ENCODE measurements around the gene C16orf54. TPM values are rescaled to one million over a fixed set of nuclear protein-coding genes. Genes with fewer than 3 reads are reported as not detected.
A peak's percentile ranks its signal among the peaks of the same experiment; 100 is the strongest.

The C16orf54 gene
- total RNA-seq, 3 donors from 2014 or later (not counting 1 experiment from before 2014, with no cell fraction given): 100.0 to 172 (median 146) TPM

- Mint-ChIP-seq H3K27me3 (ENCODE audit: low read depth in 2 of 2) (no peaks in the 10 kb centered on the region), H3K4me3 (peak overlapping the region; percentile 100), H3K9me3 (no peaks in the 10 kb centered on the region), H3K27ac (peak overlapping the region; percentile 99), H3K36me3 (no peaks in the 10 kb centered on the region), H3K4me1 (peaks cover 49 to 77% of the 10 kb centered on the region in 2 donors)
- WGBS (ENCODE audit: insufficient coverage): under 1% methylated on average over 15 of the region's 16 CpGs
- intact Hi-C loops (cut with micrococcal nuclease): loop anchor here (1.0 to 10.0 kb wide), 2 partner anchors 40 to 80 kb away; partner anchors contain the start of gene SPN
- H3K27ac ChIP-seq (ENCODE audit: low read length): peak overlapping the region; percentile 100
- H3K36me3 ChIP-seq (ENCODE audit: control insufficient read depth, insufficient read depth, low read length): peaks cover 36% of the 10 kb centered on the region
- H3K4me1 ChIP-seq (ENCODE audit: control insufficient read depth, insufficient read depth, low read length): peaks cover 80% of the 10 kb centered on the region
- no peaks in the 10 kb centered on the region for H3K9me3 ChIP-seq (ENCODE audit: control insufficient read depth, insufficient read depth, low read length)
- DNase-seq (peak in 1 of 2 donors; percentile 75), ATAC-seq (peak; percentile 61 to 79 (median 67))
- H3K27me3 ChIP-seq (ENCODE audit: control insufficient read depth, insufficient read depth, low read length): no peaks in the 10 kb centered on the region
- TF ChIP-seq CTCF (IDR thresholded peaks at IDR 0.05): no peak
- peak overlapping the region; percentile 100 for H3K4me3 ChIP-seq (ENCODE audit: low read length)
Observed at GRCh38 chr16:29745121-29745852, 503 bp downstream of the C16orf54 start.

GRCh38 chr16:29744541-29745101, 1.2 kb downstream of the C16orf54 start:
- WGBS (ENCODE audit: insufficient coverage): 18% methylated on average over 20 of the region's 20 CpGs
- Mint-ChIP-seq H3K36me3 (no peaks in the 10 kb centered on the region), H3K4me1 (peaks cover 55 to 84% of the 10 kb centered on the region in 2 donors), H3K27ac (peak overlapping the region; percentile 99), H3K4me3 (peak overlapping the region; percentile 100), H3K27me3 (ENCODE audit: low read depth in 2 of 2) (no peaks in the 10 kb centered on the region), H3K9me3 (no peaks in the 10 kb centered on the region)
- Histone ChIP-seq H3K4me1 (ENCODE audit: control insufficient read depth, insufficient read depth, low read length) (peaks cover 82% of the 10 kb centered on the region), H3K9me3 (ENCODE audit: control insufficient read depth, insufficient read depth, low read length) (no peaks in the 10 kb centered on the region), H3K36me3 (ENCODE audit: control insufficient read depth, insufficient read depth, low read length) (peaks cover 36% of the 10 kb centered on the region), H3K4me3 (ENCODE audit: low read length) (peak overlapping the region; percentile 100), H3K27ac (ENCODE audit: low read length) (peak overlapping the region; percentile 100), H3K27me3 (ENCODE audit: control insufficient read depth, insufficient read depth, low read length) (no peaks in the 10 kb centered on the region)
- DNase-seq: peak; percentile 21 to 45
- ATAC-seq: no peak
- no peak for TF ChIP-seq CTCF (IDR thresholded peaks at IDR 0.05)
- intact Hi-C loops (cut with micrococcal nuclease): loop anchor here (1.0 to 10.0 kb wide), 2 partner anchors 41 to 80 kb away; partner anchors contain the start of gene SPN

GRCh38 chr16:29743827-29744531, 1.8 kb downstream of the C16orf54 start:
- Histone ChIP-seq H3K27me3 (ENCODE audit: control insufficient read depth, insufficient read depth, low read length) (no peaks in the 10 kb centered on the region), H3K4me1 (ENCODE audit: control insufficient read depth, insufficient read depth, low read length) (peaks cover 85% of the 10 kb centered on the region), H3K27ac (ENCODE audit: low read length) (peak overlapping the region; percentile 100), H3K4me3 (ENCODE audit: low read length) (peak overlapping the region; percentile 100), H3K36me3 (ENCODE audit: control insufficient read depth, insufficient read depth, low read length) (peaks cover 36% of the 10 kb centered on the region), H3K9me3 (ENCODE audit: control insufficient read depth, insufficient read depth, low read length) (no peaks in the 10 kb centered on the region)
- no peaks in the 10 kb centered on the region for H3K9me3 Mint-ChIP-seq
- no peak for TF ChIP-seq CTCF (IDR thresholded peaks at IDR 0.05)
- ATAC-seq (peak in 2 of 3 donors; percentile 8 to 9), DNase-seq (peak; percentile 23 to 75)
- H3K4me3 Mint-ChIP-seq: peak overlapping the region; percentile 100
- WGBS (ENCODE audit: insufficient coverage): 57% methylated on average over 21 of the region's 21 CpGs
- peak overlapping the region; percentile 99 for H3K27ac Mint-ChIP-seq
- H3K4me1 Mint-ChIP-seq: peaks cover 60 to 88% of the 10 kb centered on the region in 2 donors
- intact Hi-C loops (cut with micrococcal nuclease): loop anchor here (10.0 kb wide), 1 partner anchor 79 kb away; the partner anchor contains the start of gene SPN
- H3K27me3 Mint-ChIP-seq (ENCODE audit: low read depth in 2 of 2): no peaks in the 10 kb centered on the region
- H3K36me3 Mint-ChIP-seq: no peaks in the 10 kb centered on the region
